Measurements from ENCODE around the gene EHD1.

DNA sequence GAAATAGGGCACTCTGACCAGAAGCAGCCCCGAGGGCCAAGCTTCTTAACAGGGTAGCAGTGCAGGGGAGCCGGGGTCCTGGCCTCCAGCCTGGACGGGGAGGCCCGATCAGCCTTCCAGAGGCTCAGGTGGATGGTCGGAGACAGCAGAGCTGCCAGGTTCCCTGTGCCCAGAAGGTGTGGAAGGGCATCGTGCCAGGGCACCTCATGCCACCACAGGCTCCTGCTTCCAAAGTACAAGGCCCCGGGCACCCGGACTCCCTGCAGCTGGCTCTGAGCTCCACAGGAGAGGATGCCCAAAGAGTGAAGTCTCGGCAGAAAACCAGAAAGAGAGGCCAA lies 14.3 kb downstream of the EHD1 start:
- TF ChIP-seq, protein P1, sequence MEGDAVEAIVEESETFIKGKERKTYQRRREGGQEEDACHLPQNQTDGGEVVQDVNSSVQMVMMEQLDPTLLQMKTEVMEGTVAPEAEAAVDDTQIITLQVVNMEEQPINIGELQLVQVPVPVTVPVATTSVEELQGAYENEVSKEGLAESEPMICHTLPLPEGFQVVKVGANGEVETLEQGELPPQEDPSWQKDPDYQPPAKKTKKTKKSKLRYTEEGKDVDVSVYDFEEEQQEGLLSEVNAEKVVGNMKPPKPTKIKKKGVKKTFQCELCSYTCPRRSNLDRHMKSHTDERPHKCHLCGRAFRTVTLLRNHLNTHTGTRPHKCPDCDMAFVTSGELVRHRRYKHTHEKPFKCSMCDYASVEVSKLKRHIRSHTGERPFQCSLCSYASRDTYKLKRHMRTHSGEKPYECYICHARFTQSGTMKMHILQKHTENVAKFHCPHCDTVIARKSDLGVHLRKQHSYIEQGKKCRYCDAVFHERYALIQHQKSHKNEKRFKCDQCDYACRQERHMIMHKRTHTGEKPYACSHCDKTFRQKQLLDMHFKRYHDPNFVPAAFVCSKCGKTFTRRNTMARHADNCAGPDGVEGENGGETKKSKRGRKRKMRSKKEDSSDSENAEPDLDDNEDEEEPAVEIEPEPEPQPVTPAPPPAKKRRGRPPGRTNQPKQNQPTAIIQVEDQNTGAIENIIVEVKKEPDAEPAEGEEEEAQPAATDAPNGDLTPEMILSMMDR (IDR thresholded peaks at IDR 0.05), result no peak
- TF ChIP-seq RFX5 (IDR thresholded peaks at IDR 0.05) (no peak), POLR2A (IDR thresholded peaks at IDR 0.05; ENCODE audit: low read length) (no peak), ESRRA (IDR thresholded peaks at IDR 0.05; ENCODE audit: borderline replicate concordance, low read length) (no peak), CHD4 (IDR thresholded peaks at IDR 0.05; ENCODE audit: borderline replicate concordance) (no peak), POLR2AphosphoS2 (conservative IDR thresholded peaks at IDR 0.05; ENCODE audit: low read length) (no peak), RAD21 (conservative IDR thresholded peaks at IDR 0.05 in 1 of 2, IDR thresholded peaks at IDR 0.05 in 1 of 2) (no peak)

Measured in A549 (cell line).